SK-N-MC (cell line): ENCODE results near the gene BAZ1B.

Experiments used
- EZH2 ChIP-seq: fragments of 200-600 bp; sonication (generic); IDR thresholded peaks from one replicate; pipeline ENCODE4 v1.6.1; 2017; ENCODE audit warnings: antibody characterized with exemption
- POLR2AphosphoS5 ChIP-seq: IDR thresholded peaks from 2 replicates; pipeline ENCODE4 v1.6.1; 2012; ENCODE audit warnings: mild to moderate bottlenecking, low read depth, low read length, borderline replicate concordance

- TF ChIP-seq EZH2, result no peak
- TF ChIP-seq POLR2AphosphoS5, result no peak
These were observed 11.6 kb upstream of the BAZ1B start for GRCh38 chr7:73533742-73534141.
